ENCODE data around the gene IL11.

DNA sequence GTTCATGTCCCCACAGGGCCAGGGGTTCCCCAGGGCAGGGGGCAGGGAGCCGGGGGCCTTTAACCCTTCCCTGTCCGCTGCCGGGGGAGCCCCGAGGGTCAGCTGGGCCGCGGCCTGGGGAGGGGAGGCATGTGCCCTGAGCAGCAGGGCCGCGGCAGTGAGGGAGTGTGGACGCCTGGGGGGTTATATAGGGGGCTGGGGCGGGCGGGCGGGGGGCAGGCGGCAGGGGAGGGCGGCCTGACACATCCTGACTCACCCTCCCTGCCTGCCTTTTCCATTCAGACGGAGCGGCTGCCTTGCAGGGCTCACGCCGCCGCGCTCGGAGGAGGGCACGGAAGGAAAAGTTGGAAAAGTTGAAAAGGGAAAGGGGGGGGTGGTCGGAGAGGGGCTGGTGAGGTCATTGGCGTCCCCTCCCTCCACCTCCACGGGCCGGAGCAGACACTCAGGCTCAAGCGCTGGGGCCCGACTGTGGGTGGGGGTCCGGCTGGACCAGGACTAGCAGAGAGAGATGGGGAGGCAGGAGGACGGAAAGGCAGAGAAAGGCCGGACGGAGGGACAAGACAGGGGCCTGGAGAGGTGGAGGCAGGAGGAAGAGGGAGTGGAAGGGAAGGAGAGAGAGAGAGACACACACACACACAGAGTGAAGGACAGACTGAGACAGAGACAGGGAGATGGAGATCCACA is at the start of gene IL11:
- TF ChIP-seq, protein P1, sequence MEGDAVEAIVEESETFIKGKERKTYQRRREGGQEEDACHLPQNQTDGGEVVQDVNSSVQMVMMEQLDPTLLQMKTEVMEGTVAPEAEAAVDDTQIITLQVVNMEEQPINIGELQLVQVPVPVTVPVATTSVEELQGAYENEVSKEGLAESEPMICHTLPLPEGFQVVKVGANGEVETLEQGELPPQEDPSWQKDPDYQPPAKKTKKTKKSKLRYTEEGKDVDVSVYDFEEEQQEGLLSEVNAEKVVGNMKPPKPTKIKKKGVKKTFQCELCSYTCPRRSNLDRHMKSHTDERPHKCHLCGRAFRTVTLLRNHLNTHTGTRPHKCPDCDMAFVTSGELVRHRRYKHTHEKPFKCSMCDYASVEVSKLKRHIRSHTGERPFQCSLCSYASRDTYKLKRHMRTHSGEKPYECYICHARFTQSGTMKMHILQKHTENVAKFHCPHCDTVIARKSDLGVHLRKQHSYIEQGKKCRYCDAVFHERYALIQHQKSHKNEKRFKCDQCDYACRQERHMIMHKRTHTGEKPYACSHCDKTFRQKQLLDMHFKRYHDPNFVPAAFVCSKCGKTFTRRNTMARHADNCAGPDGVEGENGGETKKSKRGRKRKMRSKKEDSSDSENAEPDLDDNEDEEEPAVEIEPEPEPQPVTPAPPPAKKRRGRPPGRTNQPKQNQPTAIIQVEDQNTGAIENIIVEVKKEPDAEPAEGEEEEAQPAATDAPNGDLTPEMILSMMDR (IDR thresholded peaks at IDR 0.05; ENCODE audit: insufficient read depth, low read depth, low read length): no peak
- no peak for TF ChIP-seq EZH2 (IDR thresholded peaks at IDR 0.05; ENCODE audit: insufficient read depth, low read length)
